ENCODE measurements around the gene ADGRG7. TPM values are rescaled to one million over a fixed set of nuclear protein-coding genes. Genes with fewer than 3 reads are reported as not detected.

The ADGRG7 gene
- total RNA-seq, 1 experiment from 2014 or later = not detected

- DNase-seq (ENCODE audit: low read depth) = no peak
Measured at GRCh38 chr3:100702082-100702979, 92.9 kb downstream of the ADGRG7 start.

- no peak for DNase-seq (ENCODE audit: low read depth)
Measured at GRCh38 chr3:100702980-100703345, 93.6 kb downstream of the ADGRG7 start.

- DNase-seq (ENCODE audit: low read depth) = no peak
Measured at GRCh38 chr3:100703865-100704264, 94.5 kb downstream of the ADGRG7 start.

DNA sequence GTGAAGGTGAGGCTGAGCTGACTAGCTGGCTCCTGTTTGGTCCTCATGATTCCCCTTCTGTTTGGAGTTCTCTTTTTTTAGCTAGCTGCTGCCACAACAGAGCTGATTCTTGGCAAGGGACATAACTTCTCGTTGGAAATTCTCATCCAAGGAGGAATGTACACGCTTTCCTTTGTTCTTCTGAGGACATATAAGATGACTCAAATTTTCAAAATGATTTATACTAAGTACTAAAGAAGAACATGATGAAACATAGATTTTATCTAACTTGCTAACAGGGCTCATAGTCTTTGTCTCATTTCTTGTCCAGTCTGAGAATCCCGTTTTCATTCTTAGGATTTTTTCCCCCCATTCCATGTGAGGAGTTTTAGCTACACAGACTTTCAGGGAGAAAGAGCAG, 97.0 kb downstream of the ADGRG7 start:
- peak; percentile 7 for DNase-seq (ENCODE audit: low read depth)

GRCh38 chr3:100708644-100708988, 99.2 kb downstream of the ADGRG7 start:
- DNase-seq (ENCODE audit: low read depth) = no peak

- DNase-seq (ENCODE audit: low read depth) = peak; percentile 98
Measured at GRCh38 chr3:100708989-100709841, 99.8 kb downstream of the ADGRG7 start, which contains the start of gene TFG. TFG (plus strand) TSS chr3:100709494; CDS start chr3:100713686, 4,192 bp downstream.

DNA sequence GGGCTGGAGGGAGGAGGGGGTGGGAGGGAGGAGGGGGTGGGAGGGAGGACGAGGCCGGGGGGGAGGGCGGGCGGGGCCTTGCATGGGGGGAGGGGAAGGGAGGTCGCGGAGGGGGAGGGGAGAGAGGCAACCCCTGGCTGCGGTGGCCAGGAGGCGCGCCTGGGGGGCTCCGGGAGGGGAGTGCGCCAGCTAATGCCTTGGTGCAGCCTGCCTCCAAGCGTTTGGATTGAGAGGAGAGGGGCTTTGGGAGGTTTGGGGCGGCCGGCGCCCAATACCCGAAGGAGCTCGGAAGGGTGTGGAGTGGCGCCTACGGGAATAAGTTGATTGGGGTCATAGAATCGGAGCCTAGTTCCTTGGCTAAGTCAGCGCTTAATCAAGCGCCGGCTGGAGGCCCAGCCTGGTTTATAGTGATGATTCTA, 100.5 kb downstream of the ADGRG7 start:
- DNase-seq (ENCODE audit: low read depth) = peak; percentile 32

GRCh38 chr3:100710261-100710968, 101.0 kb downstream of the ADGRG7 start:
- DNase-seq (ENCODE audit: low read depth) = peak; percentile 75

GRCh38 chr3:100715176-100715575, 105.8 kb downstream of the ADGRG7 start:
- DNase-seq (ENCODE audit: low read depth) = no peak

DNA sequence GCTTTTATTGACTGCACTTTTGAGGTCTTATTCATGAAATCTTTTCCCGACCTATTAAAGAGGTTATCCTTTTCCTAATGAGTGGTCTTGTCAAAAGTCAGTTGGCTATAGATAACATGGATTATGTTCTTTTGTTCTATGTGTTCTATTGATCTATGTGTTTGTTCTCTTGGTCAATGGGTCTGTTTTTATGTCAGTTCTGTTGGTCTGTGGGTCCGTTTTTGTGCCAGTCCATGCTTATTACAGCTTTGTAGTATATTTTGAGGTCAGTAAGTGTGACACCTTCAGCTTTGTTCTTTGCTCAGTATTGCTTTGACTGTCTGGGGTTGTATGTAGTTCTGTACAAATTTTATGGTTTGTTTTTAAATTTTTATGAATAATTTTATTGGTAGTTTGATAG, 107.7 kb downstream of the ADGRG7 start:
- no peak for DNase-seq (ENCODE audit: low read depth)

DNA sequence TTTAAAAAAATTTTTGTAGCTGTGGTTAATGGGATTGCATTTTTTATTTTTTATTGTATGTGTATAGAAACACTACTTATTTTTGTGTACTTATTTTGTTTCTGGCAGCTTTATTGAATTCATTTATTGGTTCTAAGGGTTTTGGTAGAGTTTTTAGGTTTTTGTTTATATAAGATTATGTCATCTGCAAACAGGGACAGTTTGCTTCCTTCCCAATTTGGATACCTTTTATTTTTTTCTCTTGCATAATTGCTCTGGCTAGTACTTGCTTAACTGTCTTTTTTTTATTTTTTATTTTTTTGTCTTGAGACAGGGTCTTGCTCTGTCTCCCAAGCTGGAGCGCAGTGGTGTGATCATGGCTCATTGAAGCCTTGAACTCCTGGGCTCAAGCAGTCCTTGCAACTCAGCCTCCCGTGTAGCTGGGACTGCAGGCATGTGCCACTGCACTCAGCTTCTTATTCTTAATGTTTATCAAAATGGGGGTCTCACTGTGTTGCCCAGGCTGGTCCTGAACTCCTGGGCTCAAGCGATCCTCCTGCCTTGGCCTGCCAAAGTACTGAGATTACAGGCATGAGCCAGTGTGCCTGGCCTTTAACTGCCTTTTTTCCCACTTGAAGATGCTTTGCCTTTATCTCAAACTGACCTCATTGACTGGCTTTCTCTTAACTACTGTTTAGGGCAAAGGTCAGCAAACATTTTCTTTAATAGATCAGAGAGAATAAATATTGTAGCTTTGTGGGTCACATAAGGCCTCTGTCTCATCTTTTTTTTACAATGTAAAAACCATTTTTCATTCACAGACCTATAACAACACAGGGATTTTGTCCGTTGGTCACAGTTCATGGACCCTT, 108.5 kb downstream of the ADGRG7 start:
- no peak for DNase-seq (ENCODE audit: low read depth)

DNA sequence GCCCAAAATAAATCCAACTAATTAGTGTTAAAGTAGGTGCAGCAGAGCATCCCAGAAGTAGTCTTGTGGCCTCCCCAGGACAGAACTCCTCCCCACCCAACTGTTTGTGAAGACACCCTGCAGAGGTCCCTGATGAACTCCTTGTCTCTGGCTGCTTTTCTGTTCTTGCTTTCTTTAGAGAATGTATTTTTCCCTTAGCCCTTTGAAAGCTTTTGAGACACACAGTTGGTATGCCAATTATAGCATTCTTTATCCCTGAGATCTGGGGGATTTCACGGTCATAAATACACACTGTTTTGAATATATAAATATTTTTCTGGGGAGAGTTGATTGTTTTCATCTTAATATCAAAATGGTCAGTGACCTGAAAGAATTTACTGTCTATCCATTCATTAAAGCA, 109.7 kb downstream of the ADGRG7 start:
- no peak for DNase-seq (ENCODE audit: low read depth)

DNA sequence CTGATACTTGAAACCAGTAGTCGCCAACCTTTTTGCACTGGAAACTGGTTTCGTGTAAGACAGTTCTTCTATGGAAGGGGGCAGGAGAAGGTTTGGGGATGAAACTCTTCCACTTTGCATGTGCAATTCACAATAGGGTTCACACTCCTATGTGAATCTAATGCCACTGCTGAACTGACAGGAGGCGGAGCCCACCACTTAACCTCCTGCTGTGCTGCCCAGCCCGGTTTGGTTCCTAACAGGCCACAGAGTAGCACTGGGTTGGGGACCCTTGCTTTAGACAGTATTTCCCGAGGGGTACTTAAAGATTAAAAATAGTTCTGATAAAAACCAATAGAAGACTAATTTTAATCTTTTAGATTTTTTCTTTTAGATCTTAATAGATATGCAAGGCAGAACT, 111.0 kb downstream of the ADGRG7 start:
- DNase-seq (ENCODE audit: low read depth) = no peak

DNA sequence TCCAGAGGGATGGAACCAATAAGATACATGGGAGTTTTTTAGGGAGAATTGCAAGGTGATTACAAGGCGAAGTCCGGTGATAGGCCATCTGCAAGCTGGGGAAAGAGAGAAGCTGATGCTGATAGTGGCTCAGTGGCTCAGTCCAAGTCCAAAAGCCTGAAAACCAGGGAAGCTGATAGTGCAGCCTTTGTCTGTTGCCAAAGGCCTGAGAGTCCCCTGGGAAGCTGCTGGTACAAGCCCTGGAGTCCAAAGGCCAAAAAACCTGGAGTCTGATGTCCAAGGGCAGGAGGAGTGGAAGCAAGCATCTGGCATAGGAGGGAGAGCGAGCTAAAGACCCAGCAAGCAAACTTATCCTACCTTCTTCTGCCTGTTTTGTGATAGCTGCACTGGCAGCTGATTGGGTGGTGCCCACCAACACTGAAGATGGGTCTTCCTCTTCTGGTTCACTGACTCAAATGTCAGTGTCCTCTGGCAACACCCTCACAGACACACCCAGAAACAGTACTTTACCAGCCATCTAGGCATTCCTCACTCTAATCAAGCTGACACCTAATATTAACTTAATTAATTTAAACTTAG, 116.6 kb downstream of the ADGRG7 start:
- DNase-seq (ENCODE audit: low read depth) = no peak

DNA sequence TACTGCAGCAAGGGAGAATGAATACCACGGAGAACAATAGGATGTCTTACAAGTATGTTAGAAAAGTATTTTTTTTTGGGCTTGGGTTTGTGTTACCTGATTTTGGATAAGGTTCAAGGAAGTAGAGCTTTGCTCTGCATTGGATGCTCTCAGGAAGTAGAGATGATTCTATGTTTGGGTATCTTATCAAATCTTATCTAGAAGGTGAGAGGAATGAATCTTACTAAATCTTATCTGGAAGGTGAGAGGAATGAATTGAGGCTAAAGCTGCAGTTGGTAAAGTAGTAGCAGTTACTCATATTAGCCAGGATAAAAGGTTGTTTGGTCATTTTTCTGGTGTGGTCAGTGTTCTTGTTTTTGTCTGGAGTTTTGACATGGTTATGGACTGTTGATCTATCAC, 117.3 kb downstream of the ADGRG7 start:
- DNase-seq (ENCODE audit: low read depth) = no peak

DNA sequence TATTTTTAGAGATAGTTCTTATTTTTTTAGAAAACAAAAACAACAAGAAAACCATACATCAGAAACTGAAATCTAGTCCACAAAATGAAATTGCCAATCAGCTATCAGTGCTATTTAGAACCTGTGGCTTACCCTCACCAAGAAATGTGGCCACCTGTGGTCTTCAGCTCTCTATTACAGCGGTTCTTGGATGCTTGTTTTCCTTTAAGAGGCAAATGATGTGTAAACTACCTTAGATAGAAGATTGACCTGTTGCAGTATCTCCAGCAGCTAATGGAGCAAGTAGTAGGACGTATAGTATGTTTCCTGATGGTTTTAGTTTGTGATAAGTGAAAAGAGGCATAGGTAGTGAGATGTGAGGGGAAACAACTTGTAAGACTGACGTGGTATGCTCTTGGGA, 121.1 kb downstream of the ADGRG7 start:
- DNase-seq (ENCODE audit: low read depth) = no peak

DNA sequence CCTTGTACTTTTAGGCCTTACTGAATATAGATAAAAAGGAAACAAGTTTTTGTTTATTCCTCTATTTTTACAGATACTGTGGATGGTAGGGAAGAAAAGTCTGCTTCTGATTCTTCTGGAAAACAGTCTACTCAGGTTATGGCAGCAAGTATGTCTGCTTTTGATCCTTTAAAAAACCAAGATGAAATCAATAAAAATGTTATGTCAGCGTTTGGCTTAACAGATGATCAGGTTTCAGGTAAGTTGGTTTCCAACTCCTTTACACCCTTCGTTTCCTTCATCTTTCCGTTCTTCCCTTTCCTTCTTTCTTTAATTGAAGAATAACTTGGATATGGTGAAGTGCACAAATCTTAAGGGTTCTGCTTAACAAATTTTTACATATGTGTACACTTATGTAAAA, 123.0 kb downstream of the ADGRG7 start:
- no peak for DNase-seq (ENCODE audit: low read depth)

DNA sequence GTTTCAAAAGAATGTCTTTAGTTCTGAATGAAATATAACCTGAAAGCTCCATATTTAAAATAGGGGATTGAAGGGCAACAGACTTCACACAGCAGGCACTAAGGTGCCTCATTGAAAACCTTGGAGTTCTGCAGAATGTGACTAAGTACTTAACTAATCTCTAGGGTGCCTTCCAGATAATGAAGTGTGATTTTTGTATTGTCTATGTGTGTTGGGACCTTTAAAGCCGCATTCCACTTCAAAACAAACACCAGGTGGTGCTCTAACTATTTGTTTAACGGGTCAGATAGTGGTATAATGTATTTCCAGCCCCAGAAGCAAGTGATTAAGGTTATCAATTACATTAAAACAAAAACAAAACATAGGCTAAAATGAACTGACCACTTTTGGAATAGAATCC, 127.9 kb downstream of the ADGRG7 start:
- DNase-seq (ENCODE audit: low read depth) = peak; percentile 7

GRCh38 chr3:100740207-100740606, 130.8 kb downstream of the ADGRG7 start:
- DNase-seq (ENCODE audit: low read depth) = no peak

GRCh38 chr3:100743535-100743934, 134.1 kb downstream of the ADGRG7 start:
- DNase-seq (ENCODE audit: low read depth) = no peak

DNA sequence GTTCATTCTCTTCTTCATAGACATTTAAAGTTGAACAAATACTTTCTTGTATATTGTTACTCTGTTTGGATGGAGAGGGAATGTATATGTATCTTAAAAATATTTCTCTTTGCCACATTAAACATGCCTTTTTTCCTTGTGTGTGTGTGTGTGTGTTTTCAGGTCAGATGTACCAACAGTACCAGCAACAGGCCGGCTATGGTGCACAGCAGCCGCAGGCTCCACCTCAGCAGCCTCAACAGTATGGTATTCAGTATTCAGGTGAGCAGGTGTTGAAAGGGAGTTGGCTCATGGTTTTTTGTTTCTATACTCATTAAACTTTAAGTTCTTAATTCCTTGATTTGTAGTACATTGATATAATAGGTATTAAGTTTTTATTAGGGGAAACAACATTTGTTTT, 135.3 kb downstream of the ADGRG7 start:
- no peak for DNase-seq (ENCODE audit: low read depth)
